ENCODE data around the gene ARHGAP20. TPM values are rescaled to one million over a fixed set of nuclear protein-coding genes. Genes with fewer than 3 reads are reported as not detected.

ARHGAP20 gene
- total RNA-seq, 1 donor from 2014 or later, result 5.5 TPM

DNA sequence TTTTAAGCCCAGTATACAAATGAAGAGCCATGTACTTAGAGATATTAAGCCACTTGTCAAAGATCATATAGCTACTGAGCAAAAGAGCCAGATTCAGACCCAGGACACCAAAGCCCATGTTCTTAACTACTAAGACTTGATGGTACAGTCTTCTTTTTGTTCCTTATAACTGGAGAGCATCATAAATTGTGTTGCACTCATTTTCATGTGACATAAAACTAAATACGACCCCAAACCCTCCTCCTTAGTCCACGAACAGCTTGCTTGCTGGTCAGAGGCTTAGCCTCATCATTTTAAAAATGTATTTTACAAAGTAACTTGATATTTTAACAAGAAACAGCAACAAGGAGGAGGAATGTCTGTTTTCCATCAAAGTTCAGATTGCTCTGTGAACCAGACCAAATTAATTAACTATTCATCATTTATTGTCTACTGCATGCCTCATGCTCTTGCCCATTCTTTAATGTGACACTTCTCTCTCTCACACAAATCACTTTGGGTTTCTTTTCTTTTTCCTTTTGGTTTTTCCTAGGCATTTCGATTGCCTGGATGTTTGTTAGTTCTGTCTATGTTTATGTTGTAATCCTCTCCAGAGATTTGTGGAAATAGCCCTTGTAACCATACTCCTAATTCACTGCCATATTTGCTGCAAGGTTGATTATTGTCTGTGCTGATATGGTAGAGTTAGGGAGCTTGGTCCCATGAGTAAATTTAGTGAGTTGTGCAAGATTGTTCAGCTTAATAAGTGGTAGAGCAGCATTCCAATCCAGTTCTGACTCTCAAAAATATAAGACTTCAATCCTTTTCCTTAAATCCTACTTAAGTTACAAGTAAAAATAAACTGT, 8.4 kb upstream of the ARHGAP20 start:
- TF ChIP-seq, protein P1, sequence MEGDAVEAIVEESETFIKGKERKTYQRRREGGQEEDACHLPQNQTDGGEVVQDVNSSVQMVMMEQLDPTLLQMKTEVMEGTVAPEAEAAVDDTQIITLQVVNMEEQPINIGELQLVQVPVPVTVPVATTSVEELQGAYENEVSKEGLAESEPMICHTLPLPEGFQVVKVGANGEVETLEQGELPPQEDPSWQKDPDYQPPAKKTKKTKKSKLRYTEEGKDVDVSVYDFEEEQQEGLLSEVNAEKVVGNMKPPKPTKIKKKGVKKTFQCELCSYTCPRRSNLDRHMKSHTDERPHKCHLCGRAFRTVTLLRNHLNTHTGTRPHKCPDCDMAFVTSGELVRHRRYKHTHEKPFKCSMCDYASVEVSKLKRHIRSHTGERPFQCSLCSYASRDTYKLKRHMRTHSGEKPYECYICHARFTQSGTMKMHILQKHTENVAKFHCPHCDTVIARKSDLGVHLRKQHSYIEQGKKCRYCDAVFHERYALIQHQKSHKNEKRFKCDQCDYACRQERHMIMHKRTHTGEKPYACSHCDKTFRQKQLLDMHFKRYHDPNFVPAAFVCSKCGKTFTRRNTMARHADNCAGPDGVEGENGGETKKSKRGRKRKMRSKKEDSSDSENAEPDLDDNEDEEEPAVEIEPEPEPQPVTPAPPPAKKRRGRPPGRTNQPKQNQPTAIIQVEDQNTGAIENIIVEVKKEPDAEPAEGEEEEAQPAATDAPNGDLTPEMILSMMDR (IDR thresholded peaks at IDR 0.05), result no peak
- H3K36me3 ChIP-seq, result no peaks in the 10 kb centered on the region
- no peaks in the 10 kb centered on the region for H3K4me1 ChIP-seq
- H3K27me3 ChIP-seq (ENCODE audit: low read depth), result no peaks in the 10 kb centered on the region
- DNase-seq (no peak), ATAC-seq (peak; percentile 73 to 95)
- H3K27ac ChIP-seq, result no peak overlapping the region
- H3K9me3 ChIP-seq, result no peaks in the 10 kb centered on the region
- intact Hi-C loops (cut with DNase I), result no loop called here
- no peak overlapping the region for H3K4me3 ChIP-seq

DNA sequence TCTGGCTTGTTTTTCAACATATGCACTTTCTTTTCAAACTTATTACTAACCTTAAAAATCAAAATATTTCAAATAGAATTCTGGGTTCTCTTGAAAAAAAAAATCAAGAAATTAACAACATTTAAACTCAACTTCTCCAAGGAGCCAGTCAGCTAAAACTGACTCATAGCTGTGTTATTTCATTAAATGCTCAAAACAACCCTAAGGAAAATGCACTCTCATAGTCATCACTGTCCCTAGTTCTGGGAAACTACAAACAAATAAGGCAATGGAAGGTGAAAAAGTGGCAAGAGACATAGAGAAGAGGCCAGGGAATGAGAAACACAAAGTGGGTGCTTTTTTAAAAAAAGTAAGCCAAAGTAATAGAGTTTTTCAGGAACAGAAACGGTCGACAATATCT, 4.1 kb upstream of the ARHGAP20 start:
- Histone ChIP-seq H3K4me3 (no peak overlapping the region), H3K27me3 (ENCODE audit: low read depth) (no peaks in the 10 kb centered on the region), H3K4me1 (no peaks in the 10 kb centered on the region), H3K27ac (no peak overlapping the region), H3K36me3 (no peaks in the 10 kb centered on the region), H3K9me3 (no peaks in the 10 kb centered on the region)
- DNase-seq, result no peak
- intact Hi-C loops (cut with DNase I), result no loop called here
- TF ChIP-seq, protein P1 (IDR thresholded peaks at IDR 0.05), result no peak
- ATAC-seq, result no peak

DNA sequence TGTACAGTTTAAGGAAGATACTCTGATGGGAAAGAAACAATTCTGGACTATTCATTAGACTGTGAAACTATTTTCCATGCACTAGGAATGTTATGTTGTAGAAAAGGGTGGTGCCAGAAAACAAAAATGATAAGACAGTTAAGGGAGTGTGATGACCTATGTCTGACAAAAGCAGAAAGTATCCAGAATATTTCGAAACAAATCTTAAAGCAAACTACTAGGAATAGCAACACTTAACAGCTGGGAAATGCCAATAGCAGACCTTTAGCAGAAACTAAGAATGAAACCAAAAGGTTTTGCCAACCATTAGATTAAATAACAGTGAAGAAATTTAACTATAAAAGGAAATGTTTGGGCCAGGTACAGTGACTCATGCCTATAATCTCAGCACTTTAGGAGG, 3.3 kb upstream of the ARHGAP20 start:
- ATAC-seq, result no peak
- Histone ChIP-seq H3K27me3 (ENCODE audit: low read depth) (no peaks in the 10 kb centered on the region), H3K4me3 (no peak overlapping the region), H3K4me1 (no peaks in the 10 kb centered on the region), H3K27ac (no peak overlapping the region), H3K36me3 (no peaks in the 10 kb centered on the region), H3K9me3 (no peaks in the 10 kb centered on the region)
- DNase-seq, result no peak
- TF ChIP-seq, protein P1 (IDR thresholded peaks at IDR 0.05), result no peak
- intact Hi-C loops (cut with DNase I), result no loop called here

GRCh38 chr11:110713449-110713776, 1.2 kb upstream of the ARHGAP20 start:
- Histone ChIP-seq H3K4me3 (peak overlapping the region; percentile 73), H3K9me3 (no peaks in the 10 kb centered on the region), H3K27me3 (ENCODE audit: low read depth) (no peaks in the 10 kb centered on the region), H3K27ac (peak overlapping the region; percentile 27), H3K36me3 (no peaks in the 10 kb centered on the region), H3K4me1 (no peaks in the 10 kb centered on the region)
- no peak for ATAC-seq
- intact Hi-C loops (cut with DNase I), result no loop called here
- TF ChIP-seq, protein P1 (IDR thresholded peaks at IDR 0.05), result no peak
- no peak for DNase-seq

DNA sequence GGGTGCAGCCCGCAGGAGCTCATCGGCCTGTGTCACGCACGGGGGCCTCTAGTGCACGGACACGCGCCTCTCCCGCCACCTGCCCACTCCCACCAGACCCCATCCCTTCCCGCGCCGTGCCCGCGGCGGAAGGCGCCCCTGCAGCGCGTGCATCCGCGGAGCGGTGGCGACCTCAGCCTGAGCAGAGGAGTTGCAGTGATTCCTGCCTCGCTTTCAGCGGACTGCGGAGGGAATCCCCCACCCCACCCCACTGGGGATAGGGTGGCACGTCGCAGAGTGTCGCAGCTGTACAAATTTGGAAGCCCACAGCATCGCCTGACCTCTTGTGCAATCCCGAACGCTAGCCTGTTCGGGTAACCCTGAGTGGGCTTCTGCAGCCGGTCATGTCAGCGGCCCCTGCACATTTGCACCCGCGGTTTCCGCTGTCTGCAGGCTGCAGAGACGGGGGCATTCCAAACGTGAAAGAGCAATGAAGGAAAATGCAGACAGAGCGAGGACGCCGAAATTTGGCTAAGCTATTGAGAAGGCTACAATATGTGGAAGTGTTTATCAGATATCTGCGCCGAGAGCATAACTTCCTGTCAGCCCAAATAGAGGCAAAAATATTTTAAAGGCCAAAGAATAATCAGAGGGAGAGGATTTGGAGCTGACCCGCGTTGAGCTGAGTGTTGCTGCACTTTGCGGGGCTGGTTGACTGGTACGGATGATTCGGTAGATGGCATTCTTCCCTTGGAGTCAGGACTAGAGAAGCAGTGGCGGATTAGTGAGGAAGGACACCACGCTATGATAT, 617 bp upstream of the ARHGAP20 start:
- Histone ChIP-seq H3K27me3 (ENCODE audit: low read depth) (no peaks in the 10 kb centered on the region), H3K9me3 (no peaks in the 10 kb centered on the region), H3K4me3 (peak overlapping the region; percentile 73), H3K36me3 (no peaks in the 10 kb centered on the region), H3K27ac (peak overlapping the region; percentile 27), H3K4me1 (no peaks in the 10 kb centered on the region)
- TF ChIP-seq, protein P1 (IDR thresholded peaks at IDR 0.05), result no peak
- intact Hi-C loops (cut with DNase I), result no loop called here
- ATAC-seq (peak; percentile 43 to 50), DNase-seq (no peak)
